ENCODE results near the gene KCP. TPM values are rescaled to one million over a fixed set of nuclear protein-coding genes. Genes with fewer than 3 reads are reported as not detected.

Gene KCP
- total RNA-seq, 1 donor from 2014 or later: 4.3 TPM

DNA sequence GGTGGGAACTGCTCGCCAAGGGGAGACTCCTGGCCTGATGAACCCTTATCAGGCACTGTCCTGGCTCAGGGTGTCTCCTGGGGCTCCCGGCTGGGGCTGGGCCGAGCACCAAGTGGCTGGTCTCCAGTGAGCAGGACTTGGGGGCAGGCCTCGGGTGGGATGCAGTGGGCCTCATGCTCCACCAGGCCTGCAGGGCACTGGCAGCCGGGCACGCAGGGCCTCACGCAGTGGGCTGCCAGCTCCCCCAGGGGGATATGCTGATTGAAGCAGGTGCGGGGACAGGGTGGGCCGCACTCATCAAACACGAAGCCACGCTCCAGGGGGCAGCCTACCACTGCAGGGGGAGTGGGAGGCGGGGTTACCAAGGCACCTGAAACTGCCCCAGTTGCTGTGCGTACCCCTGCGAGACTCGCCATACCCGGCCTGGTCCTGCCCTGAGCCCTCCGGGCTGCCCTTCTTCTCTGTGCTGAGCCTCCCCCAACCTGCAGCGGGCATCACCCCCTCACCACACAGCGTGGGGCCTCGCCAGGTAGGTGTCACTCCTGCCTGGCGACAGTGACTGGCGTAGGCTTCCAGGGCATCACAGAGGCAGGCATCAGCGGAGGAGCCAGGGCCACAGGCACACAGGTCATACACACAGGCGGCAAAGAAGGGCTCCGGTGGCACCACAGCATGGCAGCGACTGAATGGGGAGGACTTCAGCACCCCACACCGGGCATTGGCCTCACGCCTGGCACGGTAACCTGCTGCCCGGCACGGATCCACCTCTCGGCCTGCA is 33.3 kb downstream of the KCP start:
- Mint-ChIP-seq H3K4me3 (ENCODE audit: unreplicated experiment) (no peak overlapping the region), H3K9me3 (ENCODE audit: unreplicated experiment) (no peaks in the 10 kb centered on the region), H3K27ac (ENCODE audit: unreplicated experiment) (no peak overlapping the region), H3K36me3 (ENCODE audit: low read depth, unreplicated experiment) (no peaks in the 10 kb centered on the region), H3K27me3 (ENCODE audit: unreplicated experiment) (peaks cover 5% of the 10 kb centered on the region), H3K4me1 (ENCODE audit: unreplicated experiment) (no peaks in the 10 kb centered on the region)
- TF ChIP-seq, protein P1, sequence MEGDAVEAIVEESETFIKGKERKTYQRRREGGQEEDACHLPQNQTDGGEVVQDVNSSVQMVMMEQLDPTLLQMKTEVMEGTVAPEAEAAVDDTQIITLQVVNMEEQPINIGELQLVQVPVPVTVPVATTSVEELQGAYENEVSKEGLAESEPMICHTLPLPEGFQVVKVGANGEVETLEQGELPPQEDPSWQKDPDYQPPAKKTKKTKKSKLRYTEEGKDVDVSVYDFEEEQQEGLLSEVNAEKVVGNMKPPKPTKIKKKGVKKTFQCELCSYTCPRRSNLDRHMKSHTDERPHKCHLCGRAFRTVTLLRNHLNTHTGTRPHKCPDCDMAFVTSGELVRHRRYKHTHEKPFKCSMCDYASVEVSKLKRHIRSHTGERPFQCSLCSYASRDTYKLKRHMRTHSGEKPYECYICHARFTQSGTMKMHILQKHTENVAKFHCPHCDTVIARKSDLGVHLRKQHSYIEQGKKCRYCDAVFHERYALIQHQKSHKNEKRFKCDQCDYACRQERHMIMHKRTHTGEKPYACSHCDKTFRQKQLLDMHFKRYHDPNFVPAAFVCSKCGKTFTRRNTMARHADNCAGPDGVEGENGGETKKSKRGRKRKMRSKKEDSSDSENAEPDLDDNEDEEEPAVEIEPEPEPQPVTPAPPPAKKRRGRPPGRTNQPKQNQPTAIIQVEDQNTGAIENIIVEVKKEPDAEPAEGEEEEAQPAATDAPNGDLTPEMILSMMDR (IDR thresholded peaks at IDR 0.05; ENCODE audit: unreplicated experiment): no peak
- DNase-seq (ENCODE audit: low spot score): no peak

DNA sequence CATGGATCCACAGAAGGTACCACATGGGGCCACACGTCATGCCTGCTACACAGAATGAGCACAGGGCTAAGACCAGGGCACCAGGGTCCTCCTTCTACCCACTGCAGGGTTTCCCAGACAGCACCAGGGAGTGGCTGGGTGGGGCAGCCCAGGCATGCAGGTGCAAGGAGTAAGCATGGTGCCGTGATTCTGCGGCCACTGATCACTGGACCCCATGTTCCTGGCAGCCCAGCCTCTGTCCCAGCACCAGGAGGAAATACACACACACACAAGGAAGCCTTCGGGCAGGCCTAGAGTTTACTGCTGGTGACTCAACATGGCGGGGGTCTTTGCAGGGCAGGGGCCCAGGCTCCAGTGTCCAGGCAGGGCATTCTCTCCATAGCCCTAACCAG is 33.9 kb downstream of the KCP start:
- Mint-ChIP-seq H3K27ac (ENCODE audit: unreplicated experiment) (no peak overlapping the region), H3K27me3 (ENCODE audit: unreplicated experiment) (peaks cover 8% of the 10 kb centered on the region), H3K4me1 (ENCODE audit: unreplicated experiment) (no peaks in the 10 kb centered on the region), H3K4me3 (ENCODE audit: unreplicated experiment) (no peak overlapping the region), H3K9me3 (ENCODE audit: unreplicated experiment) (no peaks in the 10 kb centered on the region), H3K36me3 (ENCODE audit: low read depth, unreplicated experiment) (no peaks in the 10 kb centered on the region)
- TF ChIP-seq, protein P1 (IDR thresholded peaks at IDR 0.05; ENCODE audit: unreplicated experiment): no peak
- DNase-seq (ENCODE audit: low spot score): no peak

DNA sequence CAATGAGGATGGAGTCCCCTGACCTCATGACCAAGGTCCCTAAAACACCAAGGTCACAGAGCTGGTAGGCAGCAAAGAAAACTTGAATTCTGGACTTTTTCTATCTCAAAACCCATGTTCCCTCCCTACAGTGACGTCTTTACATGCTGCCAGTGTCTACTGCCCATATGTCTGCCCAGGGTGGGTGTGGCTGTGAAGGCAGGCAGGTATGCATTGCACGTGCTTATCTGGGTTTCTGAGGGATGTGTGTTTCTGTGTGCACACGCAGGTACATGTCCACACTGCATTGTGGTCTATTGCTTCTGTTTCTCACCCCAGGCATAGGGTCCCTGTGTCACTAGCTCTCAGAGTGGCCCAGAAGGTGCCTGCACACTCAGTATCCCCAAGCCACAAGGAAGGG is 34.4 kb downstream of the KCP start:
- H3K27ac Mint-ChIP-seq (ENCODE audit: unreplicated experiment): no peak overlapping the region
- TF ChIP-seq, protein P1 (IDR thresholded peaks at IDR 0.05; ENCODE audit: unreplicated experiment): no peak
- H3K4me3 Mint-ChIP-seq (ENCODE audit: unreplicated experiment): no peak overlapping the region
- H3K27me3 Mint-ChIP-seq (ENCODE audit: unreplicated experiment): peaks cover 12% of the 10 kb centered on the region
- no peaks in the 10 kb centered on the region for H3K9me3 Mint-ChIP-seq (ENCODE audit: unreplicated experiment)
- H3K36me3 Mint-ChIP-seq (ENCODE audit: low read depth, unreplicated experiment): no peaks in the 10 kb centered on the region
- DNase-seq (ENCODE audit: low spot score): no peak
- H3K4me1 Mint-ChIP-seq (ENCODE audit: unreplicated experiment): no peaks in the 10 kb centered on the region

DNA sequence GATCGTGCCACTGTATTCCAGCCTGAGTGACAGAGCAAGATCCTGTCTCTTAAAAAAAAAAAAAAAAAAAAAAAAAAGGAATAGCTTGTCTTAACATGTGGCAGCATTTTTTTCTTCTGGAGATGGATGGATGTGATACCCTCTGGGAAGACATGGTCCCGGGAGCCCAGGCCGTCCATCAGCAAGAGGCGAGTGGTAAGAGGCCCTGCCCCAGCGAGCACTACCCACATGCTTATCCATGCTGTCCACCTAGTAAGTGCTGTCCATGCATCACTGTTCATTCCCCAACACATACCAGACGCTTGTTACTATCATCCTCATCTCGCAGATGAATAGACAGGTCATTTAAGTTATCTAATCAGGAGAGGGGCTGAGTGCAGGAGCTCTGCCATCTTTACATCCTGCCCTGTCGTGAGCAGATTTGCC is 35.0 kb downstream of the KCP start:
- Mint-ChIP-seq H3K36me3 (ENCODE audit: low read depth, unreplicated experiment) (no peaks in the 10 kb centered on the region), H3K27me3 (ENCODE audit: unreplicated experiment) (peaks cover 14% of the 10 kb centered on the region), H3K4me1 (ENCODE audit: unreplicated experiment) (no peaks in the 10 kb centered on the region), H3K9me3 (ENCODE audit: unreplicated experiment) (no peaks in the 10 kb centered on the region), H3K4me3 (ENCODE audit: unreplicated experiment) (no peak overlapping the region), H3K27ac (ENCODE audit: unreplicated experiment) (no peak overlapping the region)
- no peak for DNase-seq (ENCODE audit: low spot score)
- TF ChIP-seq, protein P1 (IDR thresholded peaks at IDR 0.05; ENCODE audit: unreplicated experiment): no peak

Data from endothelial cell (in vitro differentiated cells).